GM21526 (cell line): Measurements from ENCODE around the gene SMIM35.
A peak's percentile ranks its signal among the peaks of the same experiment; 100 is the strongest.

Experiments
- ATAC-seq: cut with Tn5 transposase; IDR thresholded peaks from one replicate; pipeline ENCODE4 v1.9.1; 2021; ENCODE audit warnings: moderate library complexity; ENCODE audit not compliant: unreplicated experiment, low FRiP score

Gene SMIM35

GRCh38 chr11:118007040-118007439, 79.7 kb downstream of the SMIM35 start:
- no peak for ATAC-seq

DNA sequence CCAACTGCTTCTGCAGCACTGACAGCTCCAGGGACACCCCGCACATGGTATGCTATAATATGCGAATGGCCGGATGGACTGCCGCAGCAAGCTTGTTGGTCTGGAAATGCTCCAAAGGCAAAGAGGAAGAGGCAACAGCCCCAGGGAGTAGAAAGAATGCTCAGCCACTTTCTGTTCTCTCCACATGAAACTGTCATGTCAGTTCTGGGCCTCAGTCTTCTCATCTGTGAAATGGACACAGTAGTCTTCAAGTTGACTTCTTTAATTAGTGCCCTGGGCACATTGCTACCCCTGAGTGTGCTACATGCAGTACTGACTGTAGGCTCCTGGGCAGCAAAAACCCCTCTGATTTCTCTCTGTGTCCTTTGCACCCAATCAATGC, 80.6 kb downstream of the SMIM35 start:
- no peak for ATAC-seq

DNA sequence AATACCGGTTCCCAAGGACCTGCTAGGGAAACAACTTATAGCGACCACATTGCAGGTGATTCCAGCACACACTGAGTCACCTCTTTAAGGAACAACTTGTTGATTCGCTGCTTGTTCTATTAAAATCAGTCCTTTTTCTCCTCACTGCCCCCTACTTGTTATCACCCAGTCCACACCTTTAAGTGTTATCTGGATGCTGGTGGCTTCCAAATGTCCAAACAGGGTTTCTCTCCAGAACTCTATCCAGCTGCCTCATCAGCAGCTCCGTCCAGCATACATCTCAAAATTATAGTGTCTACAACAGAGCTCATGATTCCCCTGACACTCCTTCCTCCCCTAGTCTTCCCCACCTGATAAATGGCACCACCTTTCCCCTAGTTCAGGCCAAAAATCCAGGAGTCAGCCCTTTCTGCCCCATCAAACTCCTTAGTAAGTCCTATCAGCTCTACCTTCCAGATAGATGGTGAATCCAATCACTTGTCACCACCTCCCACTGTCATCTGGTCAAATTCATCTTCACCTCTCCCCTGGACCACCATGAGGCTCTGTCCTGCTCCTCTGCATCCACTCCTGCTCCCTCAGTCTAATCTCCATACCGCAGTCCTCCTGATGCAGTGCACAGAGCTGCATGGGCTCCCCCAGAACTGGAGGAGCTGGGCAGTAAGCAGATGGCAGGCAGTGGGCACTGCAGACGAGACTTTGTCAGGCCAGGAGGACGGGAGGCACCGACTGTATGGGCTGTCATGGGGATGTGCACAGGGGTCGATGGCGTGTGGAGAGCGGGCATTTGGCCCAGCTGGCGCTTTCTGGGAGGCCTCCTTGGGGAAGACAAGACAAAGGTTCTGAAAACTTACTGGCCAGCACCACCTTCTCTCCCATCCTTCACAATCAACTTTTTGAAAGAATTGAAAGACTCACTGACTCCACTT, 81.3 kb downstream of the SMIM35 start:
- no peak for ATAC-seq

- ATAC-seq, result no peak
Measured at GRCh38 chr11:118004543-118005223, 82.1 kb downstream of the SMIM35 start.

- no peak for ATAC-seq
Measured at GRCh38 chr11:118003456-118003855, 83.3 kb downstream of the SMIM35 start.

DNA sequence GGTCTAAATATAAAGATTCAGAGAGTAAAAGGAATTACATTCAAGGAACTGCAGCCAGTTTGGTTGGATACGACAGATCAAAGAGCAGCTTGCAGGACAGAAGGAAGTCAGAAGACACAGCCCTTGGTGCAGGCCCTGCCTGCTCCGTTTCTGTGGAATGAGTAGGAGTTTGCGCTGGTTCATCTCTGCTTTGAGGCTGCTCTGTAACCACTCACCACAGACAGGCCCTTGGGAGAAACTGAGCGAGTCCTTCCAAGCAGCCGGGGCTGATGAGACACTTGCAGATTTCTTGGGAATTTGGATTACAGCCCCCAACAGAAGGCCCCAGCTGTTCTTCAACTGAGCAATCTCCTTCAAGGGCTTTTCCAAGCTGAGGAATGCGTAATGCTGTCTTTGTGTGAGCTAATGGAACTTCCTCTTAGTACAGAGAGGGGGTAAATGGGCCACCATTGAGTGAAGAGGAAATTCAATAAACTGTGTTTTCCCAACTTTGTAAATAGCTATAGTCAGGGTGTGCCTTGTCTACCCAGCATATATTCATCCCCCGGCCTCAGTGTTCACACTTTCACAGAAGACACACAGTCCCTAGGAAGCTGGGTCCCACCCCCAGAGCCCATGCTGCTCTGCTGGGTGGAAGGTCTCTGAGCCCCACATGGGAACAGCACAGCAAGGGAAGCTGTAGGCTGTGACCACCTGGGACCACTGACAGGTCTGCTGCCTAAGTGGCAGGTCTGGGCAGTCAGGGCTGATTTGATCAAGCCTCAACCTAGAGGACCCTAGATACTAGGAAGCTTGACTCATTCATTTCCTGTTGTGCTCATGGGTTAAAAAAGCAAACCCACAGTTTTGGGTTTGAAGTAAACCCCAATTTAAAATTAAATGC, 84.0 kb downstream of the SMIM35 start:
- no peak for ATAC-seq

DNA sequence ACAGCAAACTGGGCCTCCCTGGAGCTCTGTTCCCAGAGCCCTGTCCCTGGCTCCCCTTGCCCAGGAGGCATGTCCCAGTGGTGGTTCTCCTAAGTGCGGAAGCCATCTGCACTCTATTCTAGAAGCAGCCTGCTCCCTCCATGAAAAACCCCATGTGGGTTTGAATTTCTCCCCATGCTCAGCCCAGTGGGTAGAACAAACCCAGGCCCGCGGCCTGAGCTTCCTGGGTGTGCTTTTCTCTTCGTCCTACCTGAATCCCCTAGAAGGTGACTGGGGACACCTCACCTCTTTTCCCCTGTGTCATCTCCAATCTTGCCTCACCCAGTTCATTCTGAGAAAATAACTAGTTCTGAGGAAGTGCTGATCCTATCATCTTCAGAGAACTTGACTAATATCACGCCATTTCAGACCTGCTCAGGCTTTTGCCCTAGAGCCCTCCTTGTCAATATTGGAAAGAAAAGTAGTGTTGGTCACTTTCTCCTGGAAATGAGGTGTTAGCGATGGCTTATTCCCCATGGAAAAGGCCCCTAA, 84.7 kb downstream of the SMIM35 start:
- no peak for ATAC-seq

DNA sequence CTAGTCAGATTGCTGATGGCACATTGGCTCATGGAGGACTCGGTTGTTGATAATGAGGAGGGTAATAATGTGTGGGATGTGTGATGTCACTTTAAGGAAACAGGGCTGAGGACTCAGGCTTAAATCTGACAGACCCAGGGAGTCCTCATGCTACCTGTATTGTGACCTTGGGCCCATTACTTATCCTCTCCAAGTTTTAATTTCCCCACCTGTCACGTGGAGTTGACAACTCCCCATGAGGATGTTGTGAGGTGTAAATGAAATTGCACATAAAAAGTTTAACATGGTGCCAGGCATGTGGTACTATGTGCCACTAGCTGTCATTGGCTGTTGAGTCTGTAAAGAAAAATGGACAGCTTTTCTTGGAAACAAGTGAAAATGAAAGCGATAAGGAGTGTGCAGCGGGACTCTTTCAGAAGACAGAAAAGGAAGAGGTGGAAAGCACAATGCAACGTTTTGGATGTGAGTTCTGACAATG, 85.2 kb downstream of the SMIM35 start:
- no peak for ATAC-seq

DNA sequence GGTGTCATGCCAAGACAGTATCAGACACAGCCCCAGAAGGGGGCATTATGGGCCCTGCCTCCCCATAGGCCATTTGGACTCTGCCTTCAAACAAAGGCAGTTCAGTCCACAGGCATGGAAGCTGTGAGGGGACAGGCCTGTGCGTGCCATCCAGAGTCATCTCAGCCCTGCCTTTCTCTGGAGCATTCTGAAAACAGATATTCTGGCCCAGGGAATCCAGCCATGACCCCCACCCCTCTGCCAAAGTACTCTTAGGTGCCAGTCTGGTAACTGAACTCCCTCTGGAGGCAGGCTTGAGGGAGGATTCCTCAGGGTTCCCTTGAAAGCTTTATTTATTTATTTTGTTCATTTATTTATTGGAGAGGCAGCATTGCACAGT, 85.9 kb downstream of the SMIM35 start:
- no peak for ATAC-seq

DNA sequence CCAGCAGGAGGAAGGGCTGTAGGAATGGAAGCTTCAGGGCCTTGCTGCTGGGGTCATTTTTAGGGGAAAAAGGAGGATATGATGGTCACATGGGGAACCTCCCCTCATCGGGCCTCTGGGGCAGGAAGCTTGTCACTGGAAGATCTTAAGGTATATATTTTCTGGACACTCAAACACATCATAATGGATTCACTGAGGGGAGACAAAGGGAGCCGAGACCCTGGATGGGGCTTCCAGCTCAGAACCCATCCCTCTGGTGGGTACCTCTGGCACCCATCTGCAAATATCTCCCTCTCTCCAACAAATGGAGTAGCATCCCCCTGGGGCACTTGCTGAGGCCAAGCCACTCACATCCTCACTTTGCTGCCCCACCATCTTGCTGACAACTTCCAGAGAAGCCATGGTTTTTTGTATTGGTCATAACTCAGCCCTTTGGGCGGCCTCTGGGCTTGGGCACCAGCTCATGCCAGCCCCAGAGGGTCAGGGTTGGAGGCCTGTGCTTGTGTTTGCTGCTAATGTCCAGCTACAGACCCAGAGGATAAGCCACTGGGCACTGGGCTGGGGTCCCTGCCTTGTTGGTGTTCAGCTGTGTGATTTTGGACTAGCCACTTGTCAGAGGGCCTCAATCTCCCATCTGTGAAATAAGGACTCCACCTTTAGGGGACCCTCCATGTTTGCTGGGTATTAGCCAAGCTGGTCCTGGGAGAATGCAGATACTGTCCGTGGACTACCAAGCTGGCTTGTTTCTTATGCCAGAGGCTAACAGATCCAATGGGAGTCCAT, 86.5 kb downstream of the SMIM35 start:
- ATAC-seq, result no peak

DNA sequence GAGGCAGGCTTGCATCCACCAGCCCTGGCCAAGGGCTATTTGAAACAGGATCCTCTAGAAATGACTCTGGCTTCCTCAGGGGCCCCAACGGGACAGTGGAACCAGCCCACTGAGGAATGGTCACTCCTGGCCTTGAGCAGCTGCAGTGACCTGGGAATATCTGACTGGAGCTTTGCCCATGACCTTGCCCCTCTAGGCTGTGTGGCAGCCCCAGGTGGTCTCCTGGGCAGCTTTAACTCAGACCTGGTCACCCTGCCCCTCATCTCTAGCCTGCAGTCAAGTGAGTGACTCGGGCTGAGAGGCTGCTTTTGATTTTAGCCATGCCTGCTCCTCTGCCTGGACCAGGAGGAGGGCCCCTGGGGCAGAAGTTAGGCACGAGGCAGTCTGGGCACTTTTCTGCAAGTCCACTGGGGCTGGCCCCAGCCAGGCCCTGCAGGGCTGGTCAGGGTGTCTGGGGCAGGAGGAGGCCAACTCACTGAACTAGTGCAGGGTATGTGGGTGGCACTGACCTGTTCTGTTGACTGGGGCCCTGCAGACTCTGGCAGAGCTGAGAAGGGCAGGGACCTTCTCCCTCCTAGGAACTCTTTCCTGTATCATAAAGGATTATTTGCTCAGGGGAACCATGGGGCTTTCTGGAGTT, 87.3 kb downstream of the SMIM35 start:
- no peak for ATAC-seq

- ATAC-seq, result no peak
Measured at GRCh38 chr11:117998664-117999353, 88.0 kb downstream of the SMIM35 start.

DNA sequence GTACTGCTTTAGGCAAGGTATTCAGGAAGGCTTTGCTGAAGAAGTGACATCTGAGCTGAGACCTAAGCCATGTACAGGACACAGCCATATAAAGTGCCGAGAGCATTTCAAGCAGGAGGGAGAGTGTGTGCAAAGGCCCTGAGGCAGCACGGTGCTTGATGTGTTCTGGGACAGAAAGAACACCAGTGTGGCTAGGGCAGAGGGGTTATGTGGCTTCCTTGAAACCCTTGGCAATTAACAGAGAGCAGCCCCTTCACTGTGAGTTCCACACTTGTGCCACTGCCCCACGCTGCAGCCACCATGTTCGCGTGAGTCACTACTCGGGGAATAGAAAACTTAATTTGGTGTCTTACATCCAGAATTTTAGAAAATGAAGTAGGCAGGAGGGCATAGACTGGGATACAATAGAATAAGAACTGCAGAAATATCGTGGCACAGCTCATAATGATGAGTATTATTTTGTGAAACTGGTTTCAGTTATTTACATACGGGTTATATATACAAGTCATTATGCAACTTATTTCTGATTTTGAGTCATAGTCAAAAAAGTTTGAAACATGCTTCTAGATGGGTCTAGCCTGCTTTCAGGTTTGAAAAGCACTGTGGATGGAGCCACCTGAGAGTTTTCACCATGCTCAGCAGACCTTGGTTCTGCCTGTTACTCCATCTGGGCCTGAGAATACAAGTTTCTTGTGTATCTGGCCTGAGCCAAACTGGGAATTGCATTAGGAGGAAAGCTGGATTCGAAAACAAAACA, 88.8 kb downstream of the SMIM35 start:
- peak; percentile 58 for ATAC-seq

GRCh38 chr11:117997406-117997805, 89.4 kb downstream of the SMIM35 start:
- no peak for ATAC-seq

DNA sequence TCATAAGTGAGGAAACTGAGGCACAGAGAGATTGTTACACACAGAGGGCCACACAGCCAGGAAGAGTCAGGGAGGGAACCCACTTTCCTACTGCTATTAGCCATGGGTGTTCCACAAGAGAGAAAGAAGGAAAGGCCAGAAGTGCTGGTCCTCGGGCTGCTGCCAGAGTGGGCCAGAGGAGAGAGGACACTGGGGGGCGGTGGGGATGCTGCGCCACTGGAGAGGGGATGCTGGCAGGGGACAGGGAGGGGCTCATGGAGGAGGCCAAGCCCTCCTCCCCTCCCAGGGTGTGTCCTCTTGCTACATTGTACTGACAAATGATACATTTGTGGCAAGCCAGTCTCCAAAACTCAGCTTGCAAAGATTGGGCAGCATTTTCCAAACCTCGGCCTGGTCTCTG, 90.7 kb downstream of the SMIM35 start:
- no peak for ATAC-seq

DNA sequence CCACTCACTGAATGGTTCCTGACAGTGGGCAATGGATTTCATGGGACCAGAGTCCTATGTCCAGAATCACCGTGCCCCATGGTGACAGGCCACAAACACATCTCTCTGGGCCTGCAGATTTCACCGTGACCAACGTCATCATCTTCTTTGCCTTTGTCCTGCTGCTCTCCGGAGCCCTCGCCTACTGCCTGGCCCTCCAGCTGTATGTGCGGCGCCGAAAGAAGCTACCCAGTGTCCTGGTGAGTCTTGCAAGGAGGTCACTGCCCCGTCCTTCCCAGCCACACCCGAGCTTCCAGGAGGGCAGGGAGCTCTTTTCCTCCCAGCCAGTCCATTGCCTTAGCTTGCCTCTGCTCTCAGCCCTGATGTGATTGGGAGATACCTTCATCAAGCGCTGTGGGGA, 91.3 kb downstream of the SMIM35 start:
- ATAC-seq, result no peak

GRCh38 chr11:117993988-117994745, 92.6 kb downstream of the SMIM35 start:
- ATAC-seq, result no peak
